GM12873 (cell line): ENCODE measurements around the gene HPN.

Source experiments
- TF ChIP-seq, protein P1 (sequence below): IDR thresholded peaks from 2 replicates; pipeline ENCODE4 v1.5.1; 2012; ENCODE audit warnings: low read depth, mild to moderate bottlenecking, moderate library complexity, low read length, control low read depth; ENCODE audit not compliant: insufficient read depth; ENCODE audit errors: missing control alignments

HPN gene

DNA sequence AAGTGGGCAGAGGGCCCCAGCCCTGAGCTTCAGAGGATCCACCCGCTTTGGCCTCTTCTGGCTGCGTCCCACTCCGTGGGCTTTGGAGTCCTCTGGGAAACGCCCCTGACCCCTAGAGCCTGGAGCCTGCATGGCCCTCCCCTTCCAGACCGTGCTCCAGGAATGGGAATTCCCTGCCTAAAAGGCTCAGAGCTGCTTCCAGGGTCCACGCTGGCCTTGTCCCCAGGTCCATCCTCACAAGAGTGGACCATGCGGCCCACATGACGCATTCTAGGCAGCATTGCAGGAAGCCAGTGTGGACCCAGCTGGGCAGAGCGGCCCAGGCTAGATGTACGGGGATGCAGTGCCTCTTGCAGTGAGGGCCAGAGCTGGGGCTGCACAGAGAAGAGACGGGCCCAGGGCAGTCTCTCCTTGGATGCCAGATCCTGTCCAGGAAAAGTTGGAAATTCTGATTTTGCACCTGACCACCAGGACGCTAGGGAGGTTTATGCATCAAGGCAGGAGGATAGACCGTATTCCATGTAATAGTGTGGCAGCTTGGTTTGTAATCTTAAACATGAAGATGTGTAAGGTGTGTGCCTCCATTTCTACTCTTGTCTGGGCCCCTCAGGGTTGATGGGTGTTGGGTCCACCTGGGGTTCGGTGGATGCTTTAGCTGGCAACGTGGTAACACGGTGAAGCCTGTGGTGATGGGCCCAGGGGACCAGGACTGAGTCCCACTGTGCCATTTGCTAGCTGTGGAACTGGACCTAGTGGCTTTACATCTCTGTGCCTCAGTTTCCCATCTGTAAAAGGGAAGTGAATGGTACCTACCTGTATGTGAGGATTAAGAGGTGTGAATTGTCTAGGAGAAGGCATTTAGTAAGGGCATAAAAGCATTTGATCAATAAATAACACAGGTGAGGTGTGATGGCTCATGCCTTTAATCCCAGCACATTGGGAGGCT is 59.3 kb downstream of the HPN start:
- TF ChIP-seq, protein P1, sequence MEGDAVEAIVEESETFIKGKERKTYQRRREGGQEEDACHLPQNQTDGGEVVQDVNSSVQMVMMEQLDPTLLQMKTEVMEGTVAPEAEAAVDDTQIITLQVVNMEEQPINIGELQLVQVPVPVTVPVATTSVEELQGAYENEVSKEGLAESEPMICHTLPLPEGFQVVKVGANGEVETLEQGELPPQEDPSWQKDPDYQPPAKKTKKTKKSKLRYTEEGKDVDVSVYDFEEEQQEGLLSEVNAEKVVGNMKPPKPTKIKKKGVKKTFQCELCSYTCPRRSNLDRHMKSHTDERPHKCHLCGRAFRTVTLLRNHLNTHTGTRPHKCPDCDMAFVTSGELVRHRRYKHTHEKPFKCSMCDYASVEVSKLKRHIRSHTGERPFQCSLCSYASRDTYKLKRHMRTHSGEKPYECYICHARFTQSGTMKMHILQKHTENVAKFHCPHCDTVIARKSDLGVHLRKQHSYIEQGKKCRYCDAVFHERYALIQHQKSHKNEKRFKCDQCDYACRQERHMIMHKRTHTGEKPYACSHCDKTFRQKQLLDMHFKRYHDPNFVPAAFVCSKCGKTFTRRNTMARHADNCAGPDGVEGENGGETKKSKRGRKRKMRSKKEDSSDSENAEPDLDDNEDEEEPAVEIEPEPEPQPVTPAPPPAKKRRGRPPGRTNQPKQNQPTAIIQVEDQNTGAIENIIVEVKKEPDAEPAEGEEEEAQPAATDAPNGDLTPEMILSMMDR, result no peak

GRCh38 chr19:35104361-35104760 is 62.8 kb downstream of the HPN start:
- TF ChIP-seq, protein P1, result no peak

- TF ChIP-seq, protein P1, result no peak
These were observed 63.5 kb downstream of the HPN start for GRCh38 chr19:35105047-35105410.

- TF ChIP-seq, protein P1, result no peak
These were observed 64.1 kb downstream of the HPN start for GRCh38 chr19:35105411-35106290.

DNA sequence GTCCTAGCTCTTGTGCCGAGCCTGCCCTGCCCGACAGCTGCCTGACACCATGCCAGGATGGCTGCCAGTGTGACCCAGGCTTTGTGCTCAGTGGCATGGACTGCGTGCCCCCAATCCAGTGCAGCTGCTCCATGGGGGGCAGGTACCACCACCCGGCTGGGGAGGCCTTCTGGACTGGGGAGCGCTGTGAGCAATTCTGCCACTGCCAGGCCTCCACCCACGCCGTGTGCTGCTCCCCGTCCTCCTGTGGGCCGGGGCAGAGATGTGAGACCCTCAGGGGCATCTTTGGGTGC is 64.7 kb downstream of the HPN start:
- TF ChIP-seq, protein P1, result no peak

GRCh38 chr19:35106898-35107541 is 65.5 kb downstream of the HPN start:
- TF ChIP-seq, protein P1, result no peak

GRCh38 chr19:35107545-35107944 is 66.0 kb downstream of the HPN start:
- TF ChIP-seq, protein P1, result no peak
